Stimulated activated CD4-positive, alpha-beta T cell treated with anti-CD3 and anti-CD28 coated beads, TNF-alpha, amount 100 ng/mL, for 1 hour (primary cell): ENCODE data around the gene TSEN34.
"Not testable (repeated sequence)": the region's sequence is repeated elsewhere in the genome, so short reads cannot be mapped to it uniquely, and the experiment has no call there.

Experiments
- DNase-seq, 3 donors: peaks; one replicate each; pipeline ENCODE4 v3.0.0-alpha.2; 2020; ENCODE audit warnings: low read depth in 3 of 3, low spot score in 1 of 3

TSEN34 gene

DNA sequence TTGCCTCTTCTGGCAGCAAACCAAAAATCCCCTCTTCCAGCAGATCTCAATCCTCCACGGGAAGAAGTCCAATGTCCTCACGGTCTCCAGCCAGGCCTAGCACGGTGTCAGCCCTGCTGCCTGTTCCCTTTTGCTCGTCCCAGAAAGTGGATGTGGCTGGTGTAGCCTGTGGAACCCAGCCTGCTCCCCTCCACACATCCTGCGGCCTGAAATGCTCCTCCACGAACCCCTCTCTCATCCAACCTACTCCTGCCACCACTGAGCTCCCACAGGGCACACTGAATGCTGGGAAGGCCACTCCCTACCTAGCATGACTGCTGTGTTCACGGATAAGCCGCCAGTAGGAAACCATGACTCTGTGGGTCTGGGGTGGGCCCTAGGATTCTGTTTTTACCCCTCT, 4.8 kb upstream of the TSEN34 start:
- no peak for DNase-seq

- DNase-seq: no peak
Observed at GRCh38 chr19:54186934-54187381, 4.2 kb upstream of the TSEN34 start.

DNA sequence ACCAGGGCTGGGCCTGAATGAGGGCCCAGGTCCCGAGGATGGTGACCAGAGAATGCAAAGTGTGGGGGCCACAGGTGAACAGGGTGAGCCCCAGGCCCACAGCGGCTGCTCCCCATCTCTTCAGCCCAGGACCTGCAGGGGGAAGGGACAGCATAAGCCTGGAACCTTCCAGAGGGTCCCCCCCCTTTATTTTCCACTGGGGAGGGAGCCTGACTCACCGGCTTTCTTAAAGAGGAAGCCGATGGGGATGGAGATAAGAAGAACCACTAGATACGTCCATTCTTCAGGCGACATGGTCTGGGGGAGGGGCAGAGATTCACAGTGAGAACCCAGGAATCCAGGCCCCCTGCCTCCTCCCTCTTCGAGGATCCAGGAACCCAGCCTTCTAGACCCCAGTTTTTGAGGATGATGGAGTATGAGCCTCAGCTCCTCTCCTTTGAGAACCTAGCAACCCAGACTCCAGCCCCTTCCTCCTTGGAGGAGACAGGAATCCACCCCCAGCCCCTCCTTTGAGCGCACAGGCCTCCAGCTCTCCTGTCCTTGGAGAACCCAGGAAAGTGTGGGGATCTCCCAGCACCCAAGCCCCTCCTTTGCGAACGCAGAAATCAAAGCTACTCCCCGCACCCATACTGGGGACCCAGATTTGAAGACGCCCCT, 2.8 kb upstream of the TSEN34 start:
- peak in 1 of 3 donors; percentile 20 for DNase-seq

DNA sequence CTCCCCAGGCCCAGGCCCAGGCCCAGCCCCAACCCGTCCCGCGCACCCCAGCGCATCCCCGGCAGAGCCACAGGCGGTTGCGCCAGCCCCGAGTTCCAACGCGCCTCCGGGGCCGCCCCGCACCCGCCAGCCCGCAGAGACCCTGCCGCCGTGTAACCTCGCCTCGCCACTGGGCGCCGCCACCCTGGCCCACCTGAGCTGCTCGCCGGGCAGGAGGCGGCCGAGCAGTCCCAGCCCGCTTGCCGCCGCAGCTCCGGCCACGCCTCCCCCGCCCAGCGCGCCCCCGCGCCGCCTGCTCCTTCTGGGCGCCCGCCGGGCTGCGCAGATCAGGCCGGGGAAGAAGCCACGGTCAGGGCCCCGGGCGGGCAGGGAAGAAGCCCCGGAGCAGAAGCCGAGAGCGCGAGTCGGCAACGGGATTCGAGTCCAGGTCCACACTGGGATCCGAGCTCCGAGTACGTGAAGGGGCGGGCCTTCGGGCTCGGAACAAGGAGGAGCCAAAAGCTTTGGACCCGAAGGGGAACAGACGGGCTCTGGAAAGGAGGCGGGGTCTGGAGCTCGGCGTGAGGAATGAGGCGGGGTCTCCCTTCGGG, 1.9 kb upstream of the TSEN34 start, which contains the start of gene MBOAT7:
Gene MBOAT7, minus strand, starts transcription at position 436 of the 590 bp plus-strand sequence. CDS start 1,072 bp downstream, outside the sequence.
- no peak for DNase-seq

GRCh38 chr19:54189735-54190502, 1.2 kb upstream of the TSEN34 start:
- DNase-seq: peak; percentile 99 to 100 (median 100)

DNA sequence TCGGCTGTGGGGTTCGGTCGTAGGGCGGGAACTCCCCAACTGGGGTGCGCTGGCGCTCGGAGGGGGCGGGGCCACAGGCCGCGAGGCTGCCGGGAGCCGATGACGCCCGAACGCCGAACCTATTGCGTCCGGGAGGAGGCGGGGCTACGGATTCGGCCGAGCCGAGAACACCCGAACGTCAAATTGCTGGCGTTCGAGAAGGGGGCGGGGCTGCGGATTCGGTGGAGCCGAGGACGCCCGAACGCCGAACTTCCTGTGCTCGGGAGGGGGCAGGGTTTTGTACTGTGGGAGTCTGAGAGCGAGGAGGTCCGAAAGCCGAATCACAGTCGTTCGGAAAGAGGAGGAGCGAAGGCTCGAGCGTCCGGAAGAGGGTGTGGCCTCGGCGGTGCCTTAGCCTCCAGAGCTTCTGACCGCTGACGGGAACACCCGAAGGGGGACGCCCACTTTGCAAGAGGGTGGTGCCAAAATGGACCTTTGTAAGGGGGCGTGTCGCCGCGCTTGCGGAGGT, 551 bp upstream of the TSEN34 start:
- peak; percentile 99 to 100 (median 100) for DNase-seq

- DNase-seq: no peak
Observed at GRCh38 chr19:54191811-54192453, 824 bp downstream of the TSEN34 start.

GRCh38 chr19:54193011-54193410, 1.9 kb downstream of the TSEN34 start:
- no peak for DNase-seq

GRCh38 chr19:54194463-54194862, 3.4 kb downstream of the TSEN34 start:
- not testable (repeated sequence) for DNase-seq

DNA sequence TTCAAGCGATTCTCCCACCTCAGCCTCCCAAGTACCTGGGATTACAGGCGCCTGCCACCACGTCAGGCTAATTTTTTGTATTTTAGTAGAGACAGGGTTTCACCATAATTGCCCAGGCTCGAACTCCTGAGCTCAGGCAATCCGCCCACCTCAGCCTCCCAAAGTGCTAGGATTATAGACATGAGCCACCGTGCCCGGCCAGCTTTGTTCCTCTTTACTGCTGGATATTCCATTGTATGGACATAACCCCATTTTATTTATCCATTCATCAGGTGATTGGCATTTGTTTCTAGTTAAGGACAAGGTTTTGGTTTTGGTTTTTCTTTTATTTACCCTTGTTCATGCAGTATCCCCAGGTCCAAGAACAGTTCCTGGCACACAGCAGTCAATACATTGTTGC, 5.4 kb downstream of the TSEN34 start:
- no peak for DNase-seq

- no peak for DNase-seq
Observed at GRCh38 chr19:54197121-54197520, 6.0 kb downstream of the TSEN34 start.

DNA sequence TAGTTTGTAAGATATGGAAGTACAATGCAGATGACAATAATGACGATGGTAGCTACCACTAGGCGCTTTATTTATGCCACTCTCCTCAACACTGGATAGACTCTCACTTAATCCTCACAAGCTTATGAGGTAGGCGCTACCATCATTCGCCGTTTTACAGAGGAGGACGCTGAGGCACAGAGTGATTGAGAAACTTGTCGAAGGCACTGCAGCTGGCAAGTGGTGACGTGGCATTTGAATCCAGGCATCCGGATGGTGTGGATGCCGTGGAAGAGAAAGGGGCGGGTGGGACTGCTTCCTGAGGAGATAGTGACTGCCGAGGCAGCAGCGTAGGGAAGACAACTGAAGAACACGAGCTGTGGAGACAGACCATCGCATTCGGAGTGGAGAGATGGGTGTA, 8.3 kb downstream of the TSEN34 start:
- DNase-seq: no peak

DNA sequence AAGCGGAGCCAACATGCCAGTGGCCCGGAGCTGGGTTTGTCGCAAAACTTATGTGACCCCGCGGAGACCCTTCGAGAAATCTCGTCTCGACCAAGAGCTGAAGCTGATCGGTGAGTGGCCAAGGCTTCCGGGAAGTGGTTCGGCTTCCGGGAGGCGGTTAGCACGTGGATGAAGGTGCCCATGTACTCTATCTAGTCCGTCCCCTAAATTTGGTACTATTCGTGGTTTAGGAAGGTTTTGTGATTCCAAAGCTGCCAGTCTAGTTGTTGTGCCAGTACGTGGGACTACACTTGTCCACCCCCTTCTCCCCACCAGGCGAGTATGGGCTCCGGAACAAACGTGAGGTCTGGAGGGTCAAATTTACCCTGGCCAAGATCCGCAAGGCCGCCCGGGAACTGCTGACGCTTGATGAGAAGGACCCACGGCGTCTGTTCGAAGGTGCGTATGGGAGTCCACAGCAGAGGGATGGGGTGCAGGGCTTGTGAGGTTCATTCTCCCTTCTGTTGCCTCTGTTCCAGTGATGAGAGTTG, 10.1 kb downstream of the TSEN34 start:
- no peak for DNase-seq

DNA sequence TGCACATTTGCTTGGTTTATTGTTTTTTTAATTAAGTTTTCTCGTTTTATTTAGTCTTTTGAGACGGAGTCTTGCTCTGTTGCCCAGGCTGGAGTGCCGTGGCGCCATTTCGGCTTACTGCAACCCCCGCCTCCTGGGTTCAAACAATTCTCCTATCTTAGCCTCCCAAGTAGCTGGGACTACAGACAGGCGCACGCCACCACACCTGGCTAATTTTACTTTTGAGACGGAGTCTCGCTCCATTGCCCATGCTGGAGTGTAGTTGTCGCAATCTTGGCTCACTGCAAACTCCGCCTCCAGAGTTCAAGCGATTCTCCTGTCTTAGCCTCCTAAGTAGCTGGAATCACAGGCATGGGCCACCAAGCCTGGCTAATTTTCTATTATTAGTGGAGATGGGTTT, 10.9 kb downstream of the TSEN34 start:
- DNase-seq: no peak

- DNase-seq: no peak
Observed at GRCh38 chr19:54203151-54203611, 12.1 kb downstream of the TSEN34 start.

GRCh38 chr19:54204767-54205468, 13.8 kb downstream of the TSEN34 start:
- DNase-seq: no peak

DNA sequence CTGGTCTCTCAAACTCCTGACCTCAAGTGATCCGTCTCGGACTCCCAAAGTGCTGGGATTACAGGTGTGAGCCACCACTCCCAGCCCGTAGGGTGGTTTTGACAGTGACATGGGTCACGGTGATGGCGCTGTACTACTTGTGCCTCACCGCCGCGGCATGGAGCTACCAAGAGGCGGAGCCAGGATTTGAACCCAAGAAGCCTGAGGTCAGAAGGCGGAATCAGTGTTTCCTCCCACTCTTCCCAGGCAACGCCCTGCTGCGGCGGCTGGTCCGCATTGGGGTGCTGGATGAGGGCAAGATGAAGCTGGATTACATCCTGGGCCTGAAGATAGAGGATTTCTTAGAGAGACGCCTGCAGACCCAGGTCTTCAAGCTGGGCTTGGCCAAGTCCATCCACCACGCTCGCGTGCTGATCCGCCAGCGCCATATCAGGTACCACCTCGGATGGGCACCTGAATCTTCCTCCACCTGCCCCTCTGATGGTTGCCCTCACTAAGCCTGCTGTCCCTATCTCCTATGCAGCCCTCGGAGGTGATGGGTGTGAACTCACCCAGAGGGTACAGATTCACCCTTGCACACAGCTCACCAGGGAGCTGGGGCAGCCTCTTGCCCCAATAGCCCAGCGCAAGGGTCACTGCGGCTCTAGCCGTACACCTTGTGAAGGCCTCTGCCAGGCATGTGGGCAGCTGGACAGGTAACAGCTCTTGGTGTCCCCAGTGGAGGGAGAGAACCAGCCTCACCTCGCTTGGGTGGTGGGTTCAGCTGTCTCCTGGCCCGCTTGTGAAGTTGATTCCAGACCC, 15.1 kb downstream of the TSEN34 start:
- DNase-seq: no peak

DNA sequence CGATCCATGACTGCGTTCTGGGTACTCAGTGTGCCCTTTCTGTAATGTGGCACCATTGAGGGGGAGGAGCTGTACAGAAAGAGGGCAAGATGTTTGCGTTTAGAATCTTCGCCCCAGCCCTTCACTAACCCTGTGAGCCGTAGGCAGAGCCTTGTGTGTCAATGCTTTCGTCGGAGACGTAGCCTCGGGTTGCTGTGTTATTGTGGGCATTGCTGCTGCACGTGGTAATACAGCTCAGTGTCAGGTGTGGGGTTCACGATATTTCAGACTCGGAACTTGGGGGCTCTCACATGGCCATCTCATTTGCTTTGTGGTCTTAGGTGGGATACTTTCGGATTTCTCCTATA, 15.7 kb downstream of the TSEN34 start:
- no peak for DNase-seq

GRCh38 chr19:54207193-54207592, 16.1 kb downstream of the TSEN34 start:
- not testable (repeated sequence) for DNase-seq

DNA sequence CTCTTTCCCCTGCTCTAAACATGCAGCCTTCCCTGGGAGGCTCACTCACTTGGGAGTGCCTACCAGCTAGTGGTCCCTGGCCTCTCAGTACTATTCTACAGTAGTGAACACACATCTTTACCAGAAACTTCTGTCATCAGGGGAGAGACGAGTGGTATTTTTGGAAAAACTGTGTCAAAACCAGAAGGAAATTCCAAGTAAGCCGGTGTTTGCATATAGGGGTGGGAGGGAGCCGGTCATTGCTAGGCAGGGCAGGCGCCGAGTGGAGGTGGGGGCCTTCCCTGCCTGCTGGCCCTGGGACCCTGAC, 16.5 kb downstream of the TSEN34 start:
- no peak for DNase-seq
